Stimulated activated CD8-positive, alpha-beta memory T cell treated with anti-CD3 and anti-CD28 coated beads, Interleukin-7, amount 100 ng/mL, for 48 hours (primary cell): ENCODE results near the gene NRP2.

Experiments
- DNase-seq, 2 donors: peaks; one replicate each; pipeline ENCODE4 v3.0.0-alpha.2; 2020; ENCODE audit warnings: low read depth in 1 of 2; ENCODE audit errors: extremely low read depth in 1 of 2

Gene NRP2

DNA sequence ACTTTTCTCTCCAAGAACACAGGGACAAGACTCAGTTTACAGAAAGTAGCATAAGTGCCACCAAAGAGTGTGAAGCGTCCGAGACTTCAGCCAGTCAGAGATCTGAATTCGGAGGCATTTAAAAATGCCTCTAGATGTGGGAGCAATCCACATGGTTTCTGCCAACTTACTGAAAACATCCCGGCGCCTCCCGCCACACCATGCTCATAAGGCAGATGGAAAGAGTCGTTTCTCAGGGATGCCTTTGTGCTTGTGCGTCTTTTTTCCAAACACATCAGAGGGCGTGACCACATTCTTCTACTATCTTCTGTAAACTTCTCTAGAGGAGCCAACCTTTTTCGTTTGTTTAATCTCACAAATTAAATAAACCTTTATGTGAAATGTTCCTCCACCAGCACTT lies 88.7 kb downstream of the NRP2 start:
- no peak for DNase-seq

DNA sequence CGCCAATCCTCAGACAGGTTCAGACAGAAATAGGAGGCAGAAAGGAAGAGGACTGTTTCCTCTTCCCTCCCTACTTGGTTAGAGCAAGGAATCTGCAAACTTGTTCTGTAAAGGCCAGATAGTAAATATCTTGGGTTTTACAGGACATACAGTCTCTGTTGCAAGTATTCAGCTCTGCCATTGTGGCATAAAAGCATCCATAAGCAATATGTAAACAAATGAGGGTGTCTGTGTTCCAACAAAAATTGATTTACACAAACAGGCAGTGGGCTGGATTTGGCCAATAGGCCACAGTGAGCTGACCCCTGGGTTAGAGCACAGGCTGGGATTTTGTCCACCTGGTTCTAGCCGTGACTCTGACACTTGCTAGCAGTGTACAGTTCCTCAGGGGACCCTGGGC lies 89.4 kb downstream of the NRP2 start:
- DNase-seq, result no peak

DNA sequence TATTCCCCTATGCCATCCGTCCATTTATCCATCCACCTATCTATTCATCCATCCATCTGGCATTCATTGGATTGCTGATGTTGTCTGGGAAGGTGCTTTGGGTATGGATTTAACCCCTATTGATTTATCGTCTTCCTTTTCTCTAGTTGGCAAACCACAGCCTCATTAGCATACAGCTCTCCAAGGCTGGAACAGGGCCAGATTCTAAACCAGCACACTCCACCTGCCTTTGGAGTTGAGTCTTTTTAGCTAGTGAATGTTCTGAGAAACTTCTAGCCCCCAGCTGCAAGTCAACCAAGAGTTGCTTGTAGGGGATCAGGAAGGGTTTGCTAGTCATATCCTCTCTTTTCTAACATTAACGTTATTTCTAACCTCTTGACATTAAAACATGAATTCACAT lies 90.7 kb downstream of the NRP2 start:
- DNase-seq, result no peak

GRCh38 chr2:205773989-205774388 lies 91.7 kb downstream of the NRP2 start:
- no peak for DNase-seq

DNA sequence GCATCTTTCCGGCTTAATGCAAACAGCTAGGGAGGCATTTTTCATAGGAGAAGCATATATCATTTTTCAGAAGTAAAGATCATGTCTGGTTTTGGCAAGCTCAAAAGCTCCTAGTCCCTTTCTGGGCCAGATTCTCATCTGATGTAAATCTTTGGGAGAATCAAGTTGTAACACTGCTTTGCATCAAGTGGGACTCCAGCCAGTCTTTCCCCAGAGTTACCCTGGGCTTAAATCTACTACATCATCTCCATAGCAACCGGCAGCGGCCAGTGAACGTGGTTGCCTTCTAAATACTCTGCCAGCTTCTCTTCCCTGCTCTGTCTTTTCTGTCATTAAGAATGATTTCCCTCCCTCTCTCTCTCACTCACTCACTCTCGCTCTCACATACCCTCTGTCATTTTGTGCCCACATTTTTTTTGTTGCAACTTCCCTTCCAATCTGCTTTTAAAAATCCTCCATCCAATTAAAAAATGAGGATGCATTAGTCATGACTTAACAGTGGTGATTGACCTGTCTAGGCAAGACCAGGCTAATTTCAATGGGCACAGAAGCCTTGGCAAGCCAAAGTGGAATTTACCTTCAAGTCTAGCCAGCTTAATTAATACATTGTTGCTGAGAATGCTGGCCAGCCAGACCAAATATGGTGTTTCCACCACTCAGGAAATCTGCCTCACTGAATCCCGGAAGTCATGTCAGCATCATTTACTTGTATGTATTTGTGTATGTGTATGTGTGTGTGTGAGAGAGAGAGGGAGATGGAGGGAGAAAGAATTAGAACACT lies 93.0 kb downstream of the NRP2 start:
- no peak for DNase-seq

GRCh38 chr2:205776139-205776538 lies 93.8 kb downstream of the NRP2 start:
- peak in 1 of 2 donors; percentile 15 for DNase-seq

DNA sequence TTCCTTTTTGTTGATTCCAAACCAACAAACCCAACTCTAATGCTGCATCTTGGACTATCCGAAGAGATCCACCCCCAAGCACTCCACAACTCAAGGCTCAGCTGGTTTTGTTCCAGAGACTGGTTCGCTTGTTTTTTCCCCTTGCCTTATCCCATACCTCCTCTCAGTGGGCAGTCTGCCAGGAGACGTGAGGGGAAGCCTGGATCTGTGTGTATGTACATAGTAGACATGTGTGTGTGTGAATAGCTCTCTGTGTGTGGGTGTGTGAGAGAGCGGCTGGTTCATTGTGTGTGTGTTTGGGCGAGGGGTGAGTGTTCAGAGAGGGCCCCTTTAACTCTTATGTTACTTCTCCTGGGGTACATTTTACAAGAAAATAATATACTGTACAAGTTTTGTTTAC lies 94.4 kb downstream of the NRP2 start:
- DNase-seq, result no peak

- no peak for DNase-seq
These were observed 96.1 kb downstream of the NRP2 start for GRCh38 chr2:205778356-205778755.

DNA sequence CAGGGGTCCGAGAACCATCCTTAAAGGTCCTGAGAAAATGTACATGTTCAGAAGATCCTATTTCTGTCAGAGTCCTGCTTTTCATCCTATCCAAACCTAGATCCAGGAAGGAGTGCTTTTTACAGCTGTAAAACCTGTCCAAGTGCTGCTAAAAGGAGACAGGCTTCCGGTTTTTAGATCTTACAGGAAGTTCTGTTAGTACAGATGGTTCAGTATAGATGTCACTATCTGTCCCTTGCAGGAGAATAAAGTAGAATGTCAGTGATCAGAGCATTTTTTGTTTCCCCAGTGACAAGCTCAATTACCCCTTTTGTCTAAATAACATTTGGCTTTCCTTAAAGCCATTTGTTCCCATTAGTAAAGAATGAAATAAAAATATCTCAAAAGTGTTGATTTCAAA lies 98.3 kb downstream of the NRP2 start:
- DNase-seq, result no peak

DNA sequence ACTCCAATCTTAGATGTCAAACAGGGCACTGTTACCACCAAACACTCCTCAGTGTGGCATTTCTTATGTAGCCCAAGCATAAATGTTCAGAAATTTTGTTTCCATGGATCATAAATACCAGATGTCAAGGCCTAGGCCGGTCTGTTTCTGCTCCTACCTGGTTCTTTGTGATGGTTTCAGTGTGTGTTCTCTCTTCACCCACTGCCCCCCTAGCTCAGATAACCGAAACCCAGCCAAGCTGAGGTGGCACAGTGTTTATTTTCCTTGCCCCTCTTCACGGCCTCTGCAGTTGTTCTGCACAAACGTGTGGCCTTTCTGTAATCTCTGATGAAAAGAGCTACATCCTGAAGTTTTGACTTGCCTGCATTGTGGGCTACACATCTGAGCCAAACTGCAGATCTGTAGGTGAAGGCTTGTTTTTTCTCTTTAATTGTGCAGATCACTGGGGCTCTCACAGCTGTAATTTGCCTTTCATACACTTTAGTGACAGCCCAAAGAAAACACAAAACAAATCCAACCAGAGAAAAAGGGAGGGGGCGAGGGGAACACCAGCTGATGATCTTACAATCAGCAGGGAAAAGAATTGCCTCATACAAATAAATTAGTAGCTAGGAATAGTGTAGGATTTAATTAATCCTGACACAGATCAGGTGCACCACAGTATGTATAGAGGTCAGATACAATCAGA lies 99.1 kb downstream of the NRP2 start:
- no peak for DNase-seq

GRCh38 chr2:205782941-205783340 lies 100.6 kb downstream of the NRP2 start:
- no peak for DNase-seq

GRCh38 chr2:205783872-205784499 lies 101.7 kb downstream of the NRP2 start:
- DNase-seq, result no peak

GRCh38 chr2:205785507-205786260 lies 103.4 kb downstream of the NRP2 start:
- DNase-seq, result no peak

- DNase-seq, result no peak
These were observed 104.7 kb downstream of the NRP2 start for GRCh38 chr2:205786976-205787375.

DNA sequence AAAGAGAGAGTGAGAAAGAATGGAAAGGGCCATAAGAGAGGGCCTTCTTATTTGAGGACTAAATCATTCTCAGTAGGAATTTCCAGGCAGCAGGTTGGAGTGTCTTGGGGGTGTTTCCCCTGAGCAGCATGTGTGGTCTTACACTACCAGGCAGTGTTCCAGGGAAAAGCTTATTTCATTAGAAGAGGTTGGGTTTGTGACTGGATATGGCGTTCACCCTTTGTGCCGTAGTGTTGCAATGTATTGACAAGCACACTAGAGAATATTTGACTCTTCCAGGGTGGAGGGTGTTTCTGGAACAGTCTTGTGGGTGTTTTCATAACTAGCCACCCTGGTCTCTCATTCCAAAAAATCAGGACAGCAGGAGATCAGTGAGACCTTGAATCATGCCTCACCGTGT lies 105.5 kb downstream of the NRP2 start:
- no peak for DNase-seq

DNA sequence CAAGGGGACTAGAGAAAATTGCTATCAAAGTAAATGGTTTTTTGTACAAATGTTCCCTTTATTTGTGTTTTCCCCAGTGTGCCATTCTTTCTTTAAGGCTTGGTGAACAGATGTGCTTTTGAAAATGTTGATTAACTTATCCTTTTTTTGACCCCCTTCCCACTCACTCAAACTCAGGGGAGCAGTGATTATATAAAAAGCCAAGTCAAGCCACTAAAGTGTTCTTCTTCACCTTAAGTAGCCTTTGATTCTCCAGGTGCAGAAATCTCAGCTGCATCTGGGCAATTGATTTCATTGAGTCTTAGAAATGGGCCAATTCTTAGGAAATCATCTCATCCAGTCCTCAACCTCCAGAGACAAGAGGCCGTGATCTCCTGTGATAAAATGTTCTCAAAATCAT lies 107.6 kb downstream of the NRP2 start:
- DNase-seq, result no peak

DNA sequence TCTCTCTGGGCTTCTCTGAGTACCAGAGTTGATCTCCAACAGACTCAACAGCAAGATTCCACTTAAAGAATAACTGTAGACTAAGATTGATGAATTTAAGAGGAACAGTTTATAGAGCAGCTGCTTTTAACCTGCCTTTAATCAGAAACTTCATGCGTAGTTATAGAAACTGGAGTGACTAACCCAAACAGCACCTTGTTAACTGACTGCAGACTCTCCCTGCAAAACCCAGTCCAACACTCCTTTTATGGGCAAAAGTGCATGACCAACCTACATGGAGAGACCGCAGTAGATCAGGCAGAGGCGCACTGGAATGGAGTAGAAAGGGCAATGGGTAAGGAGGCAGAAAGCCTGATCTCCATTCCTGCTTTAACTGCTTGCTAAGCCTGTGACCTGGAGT lies 110.6 kb downstream of the NRP2 start:
- no peak for DNase-seq

- DNase-seq, result no peak
These were observed 114.6 kb downstream of the NRP2 start for GRCh38 chr2:205796805-205797313.

GRCh38 chr2:205797866-205798265 lies 115.6 kb downstream of the NRP2 start:
- DNase-seq, result no peak

DNA sequence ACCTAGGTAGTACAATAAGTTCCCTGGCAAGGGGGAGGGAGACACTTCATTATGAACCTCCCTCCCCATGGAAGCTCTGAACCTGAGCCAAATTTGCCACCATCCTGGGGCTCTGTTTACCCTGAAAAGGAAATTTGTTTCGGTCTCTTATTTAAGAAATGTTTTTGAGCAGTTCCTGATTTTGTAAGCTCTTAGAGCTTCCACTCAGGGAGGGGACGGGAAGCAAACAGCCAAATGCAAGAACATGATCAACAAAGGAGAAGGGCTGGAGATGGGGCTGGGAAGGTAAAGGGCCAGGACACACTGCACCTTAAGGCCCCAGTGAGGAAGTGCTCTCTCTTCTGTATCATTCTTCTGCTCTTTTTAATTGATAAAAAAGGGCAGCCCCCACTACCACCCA lies 117.9 kb downstream of the NRP2 start:
- no peak for DNase-seq

DNA sequence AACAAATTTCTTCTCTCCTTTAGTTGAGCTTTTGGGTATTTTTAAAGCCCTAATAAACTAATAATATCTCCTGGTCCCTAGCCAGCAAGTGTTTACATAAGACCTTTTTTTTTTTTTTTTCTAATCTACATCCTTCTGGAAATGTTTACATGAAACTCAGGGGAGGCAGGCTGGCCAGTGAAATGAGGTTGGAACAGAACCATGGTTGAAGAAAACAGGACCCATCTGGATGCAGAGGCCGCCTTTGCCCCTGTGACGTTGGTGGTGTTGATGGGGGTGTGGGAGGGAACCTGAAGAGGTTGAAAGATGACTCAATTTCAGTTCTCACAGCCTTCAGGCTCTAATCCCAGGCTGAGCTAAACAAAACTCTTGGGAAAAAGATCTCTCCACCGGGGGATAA lies 118.5 kb downstream of the NRP2 start:
- no peak for DNase-seq
